HL-60 (cell line): ENCODE measurements around the gene C11orf87.

ENCODE experiments used
- CTCF ChIP-seq: IDR thresholded peaks from one replicate; pipeline ENCODE4 v1.5.1; 2011; ENCODE audit warnings: low read length, control low read depth, inconsistent platforms; ENCODE audit not compliant: insufficient read depth
- POLR2AphosphoS5 ChIP-seq: IDR thresholded peaks from 2 replicates; pipeline ENCODE4 v1.6.1; 2012; ENCODE audit warnings: low read depth
- REST ChIP-seq: IDR thresholded peaks from 2 replicates; pipeline ENCODE4 v1.6.1; 2012; ENCODE audit warnings: low read depth; ENCODE audit not compliant: insufficient replicate concordance

DNA sequence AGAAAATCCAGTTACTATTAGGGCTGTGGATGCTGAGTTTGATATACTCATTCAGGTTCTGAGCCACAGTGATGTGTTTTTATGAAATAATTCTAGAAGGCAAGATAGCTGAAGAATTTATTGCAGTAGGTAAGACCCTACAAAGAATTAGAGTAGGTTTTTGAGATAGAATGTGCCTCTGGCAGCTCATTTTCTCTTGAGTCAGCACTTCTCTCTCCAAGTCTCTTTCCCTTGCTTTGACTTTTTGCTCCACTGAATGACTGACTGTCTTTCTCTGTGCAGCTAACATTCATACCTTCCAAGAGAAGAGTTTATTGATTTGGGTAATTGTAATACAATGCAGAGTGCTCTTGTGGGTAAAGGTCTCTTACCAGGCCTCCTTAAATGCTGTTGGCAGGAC lies 48.0 kb upstream of the C11orf87 start:
- TF ChIP-seq CTCF (no peak), POLR2AphosphoS5 (no peak), REST (no peak)
